GM23338 (cell line): Measurements from ENCODE around the gene GPR139. TPM values are rescaled to one million over a fixed set of nuclear protein-coding genes. Genes with fewer than 3 reads are reported as not detected.

Source experiments
- ATAC-seq: fragments of 200-7000 bp; cut with Tn5 transposase; 3 replicates; pipeline ENCODE4 v1.9.1; 2020
- DNase-seq: peaks from one replicate; pipeline ENCODE4 v3.0.0-alpha.2; 2015; ENCODE audit warnings: low spot score
- H2AFZ ChIP-seq: fragments of 200-600 bp; sonication (generic); 2 replicates; pipeline ENCODE4 v1.8.0; 2016; ENCODE audit warnings: antibody characterized with exemption, mild to moderate bottlenecking, moderate library complexity
- H3F3A ChIP-seq: fragments of 200-600 bp; sonication (generic); replicated peaks from 2 replicates; pipeline ENCODE4 v1.8.0; 2017; ENCODE audit warnings: antibody characterized with exemption, mixed run types, low read depth
- H3K27ac ChIP-seq: fragments of 200-600 bp; sonication (generic); 2 replicates; pipeline ENCODE4 v1.6.1; 2016; ENCODE audit warnings: low read depth
- H3K27me3 ChIP-seq: fragments of 200-600 bp; sonication (generic); 2 replicates; pipeline ENCODE4 v1.8.0; 2016; ENCODE audit warnings: mild to moderate bottlenecking, mixed run types, moderate library complexity; ENCODE audit not compliant: insufficient read depth
- H3K36me3 ChIP-seq: fragments of 200-600 bp; sonication (generic); 2 replicates; pipeline ENCODE4 v1.8.0; 2016; ENCODE audit warnings: mild to moderate bottlenecking; ENCODE audit not compliant: insufficient read depth
- H3K4me1 ChIP-seq: fragments of 200-600 bp; sonication (generic); 2 replicates; pipeline ENCODE4 v1.8.0; 2016; ENCODE audit warnings: mild to moderate bottlenecking, moderate library complexity; ENCODE audit not compliant: insufficient read depth
- H3K4me2 ChIP-seq: fragments of 200-600 bp; sonication (generic); 2 replicates; pipeline ENCODE4 v1.7.1; 2017; ENCODE audit warnings: mixed run types
- H3K4me3 ChIP-seq: fragments of 200-600 bp; sonication (generic); 2 replicates; pipeline ENCODE4 v1.6.1; 2016; ENCODE audit warnings: mixed run types
- H3K79me2 ChIP-seq: fragments of 200-600 bp; sonication (generic); replicated peaks from 2 replicates; pipeline ENCODE4 v1.8.0; 2017; ENCODE audit warnings: mild to moderate bottlenecking; ENCODE audit not compliant: insufficient read depth
- H3K9me2 ChIP-seq: fragments of 200-600 bp; sonication (generic); 2 replicates; pipeline ENCODE4 v1.8.0; 2017; ENCODE audit not compliant: insufficient read depth
- H4K20me1 ChIP-seq: fragments of 200-600 bp; sonication (generic); replicated peaks from 2 replicates; pipeline ENCODE4 v1.8.0; 2017; ENCODE audit warnings: mild to moderate bottlenecking; ENCODE audit not compliant: insufficient read depth
- H3K27ac Mint-ChIP-seq: 2 replicates; pipeline ENCODE4 v1.8.0; 2020; ENCODE audit warnings: inconsistent platforms, mild to moderate bottlenecking, moderate library complexity, mixed read lengths
- H3K27me3 Mint-ChIP-seq: 3 replicates; pipeline ENCODE4 v1.8.0; 2022; ENCODE audit warnings: low read depth, mild to moderate bottlenecking, moderate library complexity, mixed read lengths, inconsistent platforms; ENCODE audit not compliant: insufficient read depth, poor library complexity
- H3K36me3 Mint-ChIP-seq: 3 replicates; pipeline ENCODE4 v1.8.0; 2021; ENCODE audit warnings: low read depth, mild to moderate bottlenecking, inconsistent platforms, moderate library complexity, mixed read lengths
- H3K4me1 Mint-ChIP-seq: 3 replicates; pipeline ENCODE4 v1.8.0; 2020; ENCODE audit warnings: mild to moderate bottlenecking, inconsistent platforms, mixed read lengths
- H3K4me3 Mint-ChIP-seq: 3 replicates; pipeline ENCODE4 v1.8.0; 2021; ENCODE audit warnings: moderate library complexity, mild to moderate bottlenecking, inconsistent platforms, mixed read lengths
- H3K9me3 Mint-ChIP-seq: 3 replicates; pipeline ENCODE4 v1.8.0; 2020; ENCODE audit warnings: moderate library complexity, mild to moderate bottlenecking, inconsistent platforms, mixed read lengths
- CREB1 ChIP-seq: fragments of 250-450 bp; sonication (Bioruptor Pico); IDR thresholded peaks from 2 replicates; pipeline ENCODE4 v1.5.0; 2020; ENCODE audit warnings: low read depth, mild to moderate bottlenecking, moderate library complexity
- EZH2phosphoT487 ChIP-seq: fragments of 200-600 bp; sonication (generic); IDR thresholded peaks from one replicate; pipeline ENCODE4 v1.8.1; 2018; ENCODE audit warnings: antibody characterized with exemption; ENCODE audit not compliant: unreplicated experiment
- JUNB ChIP-seq: IDR thresholded peaks from one replicate; pipeline ENCODE4 v1.6.1; 2016; ENCODE audit warnings: antibody characterized with exemption; ENCODE audit not compliant: unreplicated experiment
- STAT1 ChIP-seq: IDR thresholded peaks from one replicate; pipeline ENCODE4 v1.6.1; 2016; ENCODE audit warnings: antibody characterized with exemption; ENCODE audit not compliant: unreplicated experiment
- ZNF114 ChIP-seq: fragments of 250-450 bp; sonication (Bioruptor Pico); IDR thresholded peaks from 2 replicates; pipeline ENCODE4 v1.5.0; 2020; ENCODE audit warnings: mild to moderate bottlenecking, moderate library complexity
- ZNF331 ChIP-seq: fragments of 250-450 bp; sonication (Bioruptor Pico); IDR thresholded peaks from 2 replicates; pipeline ENCODE4 v1.5.0; 2020; ENCODE audit warnings: low read depth, mild to moderate bottlenecking, moderate library complexity
- polyA plus RNA-seq: library from polyadenylated mRNA; unstranded; fragments of >200 nt; fragmentation: Nextera tagmentation; extraction: Ambion mirVana; gene quantifications from 2 replicates; pipeline ENCODE4 v1.2.1, GENCODE V29; 2016
- total RNA-seq: library from RNA; depleted of rRNA; stranded (reverse); fragments of >200 nt; shearing (Covaris generic); gene quantifications from 2 replicates; pipeline ENCODE4 v1.2.3, GENCODE V29; 2014
- TF ChIP-seq, protein P1 (sequence below): IDR thresholded peaks from one replicate; pipeline ENCODE4 v1.6.1; 2018; ENCODE audit warnings: antibody characterized with exemption; ENCODE audit not compliant: unreplicated experiment
- TF ChIP-seq, protein P2 (sequence below): fragments of 250-450 bp; sonication (Bioruptor Pico); IDR thresholded peaks from 2 replicates; pipeline ENCODE4 v1.5.0; 2020; ENCODE audit warnings: mild to moderate bottlenecking, moderate library complexity
- TF ChIP-seq, protein P3 (sequence below), 2 experiments: fragments of 200-600 bp in 1 of 2; sonication (generic) in 1 of 2; conservative IDR thresholded peaks; 2 replicates each; pipeline versions ENCODE4 v1.5.1 to v1.6.1; 2016 to 2017; ENCODE audit warnings: antibody characterized with exemption in 2 of 2, low read depth in 2 of 2, mild to moderate bottlenecking in 2 of 2, moderate library complexity in 1 of 2

The GPR139 gene
- total and polyA plus RNA-seq, 2 experiments from 2014 or later, result 0.66 to 2.3 TPM

DNA sequence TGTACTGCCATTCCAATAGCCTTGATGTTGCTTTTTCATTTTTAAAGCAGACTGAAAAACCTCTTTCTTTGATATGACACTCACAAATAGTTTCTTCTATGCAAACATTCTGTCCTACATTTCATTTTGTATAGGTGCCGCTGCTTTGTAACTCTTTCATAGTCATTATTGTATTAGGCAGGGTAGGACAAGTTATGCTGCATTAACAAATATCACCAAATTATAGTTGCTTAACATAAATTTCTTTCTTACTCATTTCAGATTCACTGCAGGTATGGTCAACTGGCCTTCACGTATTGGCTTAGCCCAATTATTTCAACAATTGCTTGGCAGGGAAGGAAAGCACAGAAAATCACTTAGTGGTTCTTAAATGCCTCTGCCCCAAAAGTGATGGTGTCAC is 70.8 kb downstream of the GPR139 start (continued):
- TF ChIP-seq, protein P1, sequence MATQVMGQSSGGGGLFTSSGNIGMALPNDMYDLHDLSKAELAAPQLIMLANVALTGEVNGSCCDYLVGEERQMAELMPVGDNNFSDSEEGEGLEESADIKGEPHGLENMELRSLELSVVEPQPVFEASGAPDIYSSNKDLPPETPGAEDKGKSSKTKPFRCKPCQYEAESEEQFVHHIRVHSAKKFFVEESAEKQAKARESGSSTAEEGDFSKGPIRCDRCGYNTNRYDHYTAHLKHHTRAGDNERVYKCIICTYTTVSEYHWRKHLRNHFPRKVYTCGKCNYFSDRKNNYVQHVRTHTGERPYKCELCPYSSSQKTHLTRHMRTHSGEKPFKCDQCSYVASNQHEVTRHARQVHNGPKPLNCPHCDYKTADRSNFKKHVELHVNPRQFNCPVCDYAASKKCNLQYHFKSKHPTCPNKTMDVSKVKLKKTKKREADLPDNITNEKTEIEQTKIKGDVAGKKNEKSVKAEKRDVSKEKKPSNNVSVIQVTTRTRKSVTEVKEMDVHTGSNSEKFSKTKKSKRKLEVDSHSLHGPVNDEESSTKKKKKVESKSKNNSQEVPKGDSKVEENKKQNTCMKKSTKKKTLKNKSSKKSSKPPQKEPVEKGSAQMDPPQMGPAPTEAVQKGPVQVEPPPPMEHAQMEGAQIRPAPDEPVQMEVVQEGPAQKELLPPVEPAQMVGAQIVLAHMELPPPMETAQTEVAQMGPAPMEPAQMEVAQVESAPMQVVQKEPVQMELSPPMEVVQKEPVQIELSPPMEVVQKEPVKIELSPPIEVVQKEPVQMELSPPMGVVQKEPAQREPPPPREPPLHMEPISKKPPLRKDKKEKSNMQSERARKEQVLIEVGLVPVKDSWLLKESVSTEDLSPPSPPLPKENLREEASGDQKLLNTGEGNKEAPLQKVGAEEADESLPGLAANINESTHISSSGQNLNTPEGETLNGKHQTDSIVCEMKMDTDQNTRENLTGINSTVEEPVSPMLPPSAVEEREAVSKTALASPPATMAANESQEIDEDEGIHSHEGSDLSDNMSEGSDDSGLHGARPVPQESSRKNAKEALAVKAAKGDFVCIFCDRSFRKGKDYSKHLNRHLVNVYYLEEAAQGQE, result no peak
- TF ChIP-seq JUNB (no peak), CREB1 (no peak), EZH2phosphoT487 (no peak), ZNF331 (no peak)

DNA sequence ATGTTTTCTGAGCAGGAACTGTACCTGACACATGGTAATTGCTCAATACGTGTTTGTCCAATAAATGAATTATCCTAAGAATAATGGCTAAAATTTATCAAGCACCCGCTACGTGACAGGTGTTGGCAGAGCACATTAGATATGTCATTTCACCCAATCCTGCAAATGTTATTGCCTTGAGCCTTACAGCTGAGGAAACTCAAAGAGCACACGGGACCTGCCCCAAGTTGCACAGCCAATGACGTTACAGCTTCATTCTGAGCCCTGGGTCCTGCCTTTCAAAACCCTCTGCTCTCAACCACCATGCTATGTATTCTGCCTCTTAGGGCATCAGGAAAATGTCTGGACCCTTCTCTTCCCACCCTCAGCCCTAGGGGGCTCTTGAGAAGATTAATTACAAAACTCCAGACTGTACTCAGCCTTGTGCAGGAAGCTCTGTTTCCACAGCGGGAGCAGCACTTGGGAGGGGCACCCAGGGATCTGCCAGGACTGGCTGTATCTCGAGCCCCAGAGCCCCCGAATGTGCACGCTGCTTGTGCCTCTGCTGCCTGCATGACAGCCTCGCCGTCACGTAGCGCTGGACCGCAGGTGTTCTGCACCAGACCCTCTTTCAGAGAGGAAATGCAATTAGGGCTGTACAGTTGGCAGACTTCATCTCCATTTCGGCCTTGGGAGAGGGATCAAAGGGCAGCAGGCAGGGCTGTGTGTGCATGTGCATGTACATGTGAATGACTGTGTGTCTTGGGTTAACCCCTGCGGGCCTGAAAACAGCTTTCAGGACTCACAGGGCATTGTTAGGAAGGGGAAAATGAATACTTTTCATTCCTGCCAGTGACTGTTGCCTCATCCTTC is 71.6 kb downstream of the GPR139 start:
- Histone ChIP-seq H3K27me3 (no peaks in the 10 kb centered on the region), H3K4me3 (no peak overlapping the region), H3K9me2 (no peaks in the 10 kb centered on the region), H3K79me2 (no peaks in the 10 kb centered on the region), H3K4me1 (no peaks in the 10 kb centered on the region), H3K4me2 (no peak overlapping the region), H4K20me1 (no peaks in the 10 kb centered on the region), H3K27ac (no peak overlapping the region), H3F3A (no peaks in the 10 kb centered on the region), H3K36me3 (no peaks in the 10 kb centered on the region), H2AFZ (peak overlapping the region; percentile 52; the same call in 1 of the 2 replicates)
- H3K27ac Mint-ChIP-seq, result no peak overlapping the region
- ATAC-seq, result no peak
- no peak overlapping the region for H3K4me3 Mint-ChIP-seq
- no peaks in the 10 kb centered on the region for H3K36me3 Mint-ChIP-seq
- H3K9me3 Mint-ChIP-seq, result no peaks in the 10 kb centered on the region
- H3K27me3 Mint-ChIP-seq, result no peaks in the 10 kb centered on the region
- no peak for DNase-seq
- H3K4me1 Mint-ChIP-seq, result no peaks in the 10 kb centered on the region; the same call in 1 of the 3 replicates
- TF ChIP-seq ZNF114 (CRISPR knock-in tag) (no peak), STAT1 (no peak), EZH2phosphoT487 (no peak), CREB1 (no peak)
- TF ChIP-seq, protein P2, sequence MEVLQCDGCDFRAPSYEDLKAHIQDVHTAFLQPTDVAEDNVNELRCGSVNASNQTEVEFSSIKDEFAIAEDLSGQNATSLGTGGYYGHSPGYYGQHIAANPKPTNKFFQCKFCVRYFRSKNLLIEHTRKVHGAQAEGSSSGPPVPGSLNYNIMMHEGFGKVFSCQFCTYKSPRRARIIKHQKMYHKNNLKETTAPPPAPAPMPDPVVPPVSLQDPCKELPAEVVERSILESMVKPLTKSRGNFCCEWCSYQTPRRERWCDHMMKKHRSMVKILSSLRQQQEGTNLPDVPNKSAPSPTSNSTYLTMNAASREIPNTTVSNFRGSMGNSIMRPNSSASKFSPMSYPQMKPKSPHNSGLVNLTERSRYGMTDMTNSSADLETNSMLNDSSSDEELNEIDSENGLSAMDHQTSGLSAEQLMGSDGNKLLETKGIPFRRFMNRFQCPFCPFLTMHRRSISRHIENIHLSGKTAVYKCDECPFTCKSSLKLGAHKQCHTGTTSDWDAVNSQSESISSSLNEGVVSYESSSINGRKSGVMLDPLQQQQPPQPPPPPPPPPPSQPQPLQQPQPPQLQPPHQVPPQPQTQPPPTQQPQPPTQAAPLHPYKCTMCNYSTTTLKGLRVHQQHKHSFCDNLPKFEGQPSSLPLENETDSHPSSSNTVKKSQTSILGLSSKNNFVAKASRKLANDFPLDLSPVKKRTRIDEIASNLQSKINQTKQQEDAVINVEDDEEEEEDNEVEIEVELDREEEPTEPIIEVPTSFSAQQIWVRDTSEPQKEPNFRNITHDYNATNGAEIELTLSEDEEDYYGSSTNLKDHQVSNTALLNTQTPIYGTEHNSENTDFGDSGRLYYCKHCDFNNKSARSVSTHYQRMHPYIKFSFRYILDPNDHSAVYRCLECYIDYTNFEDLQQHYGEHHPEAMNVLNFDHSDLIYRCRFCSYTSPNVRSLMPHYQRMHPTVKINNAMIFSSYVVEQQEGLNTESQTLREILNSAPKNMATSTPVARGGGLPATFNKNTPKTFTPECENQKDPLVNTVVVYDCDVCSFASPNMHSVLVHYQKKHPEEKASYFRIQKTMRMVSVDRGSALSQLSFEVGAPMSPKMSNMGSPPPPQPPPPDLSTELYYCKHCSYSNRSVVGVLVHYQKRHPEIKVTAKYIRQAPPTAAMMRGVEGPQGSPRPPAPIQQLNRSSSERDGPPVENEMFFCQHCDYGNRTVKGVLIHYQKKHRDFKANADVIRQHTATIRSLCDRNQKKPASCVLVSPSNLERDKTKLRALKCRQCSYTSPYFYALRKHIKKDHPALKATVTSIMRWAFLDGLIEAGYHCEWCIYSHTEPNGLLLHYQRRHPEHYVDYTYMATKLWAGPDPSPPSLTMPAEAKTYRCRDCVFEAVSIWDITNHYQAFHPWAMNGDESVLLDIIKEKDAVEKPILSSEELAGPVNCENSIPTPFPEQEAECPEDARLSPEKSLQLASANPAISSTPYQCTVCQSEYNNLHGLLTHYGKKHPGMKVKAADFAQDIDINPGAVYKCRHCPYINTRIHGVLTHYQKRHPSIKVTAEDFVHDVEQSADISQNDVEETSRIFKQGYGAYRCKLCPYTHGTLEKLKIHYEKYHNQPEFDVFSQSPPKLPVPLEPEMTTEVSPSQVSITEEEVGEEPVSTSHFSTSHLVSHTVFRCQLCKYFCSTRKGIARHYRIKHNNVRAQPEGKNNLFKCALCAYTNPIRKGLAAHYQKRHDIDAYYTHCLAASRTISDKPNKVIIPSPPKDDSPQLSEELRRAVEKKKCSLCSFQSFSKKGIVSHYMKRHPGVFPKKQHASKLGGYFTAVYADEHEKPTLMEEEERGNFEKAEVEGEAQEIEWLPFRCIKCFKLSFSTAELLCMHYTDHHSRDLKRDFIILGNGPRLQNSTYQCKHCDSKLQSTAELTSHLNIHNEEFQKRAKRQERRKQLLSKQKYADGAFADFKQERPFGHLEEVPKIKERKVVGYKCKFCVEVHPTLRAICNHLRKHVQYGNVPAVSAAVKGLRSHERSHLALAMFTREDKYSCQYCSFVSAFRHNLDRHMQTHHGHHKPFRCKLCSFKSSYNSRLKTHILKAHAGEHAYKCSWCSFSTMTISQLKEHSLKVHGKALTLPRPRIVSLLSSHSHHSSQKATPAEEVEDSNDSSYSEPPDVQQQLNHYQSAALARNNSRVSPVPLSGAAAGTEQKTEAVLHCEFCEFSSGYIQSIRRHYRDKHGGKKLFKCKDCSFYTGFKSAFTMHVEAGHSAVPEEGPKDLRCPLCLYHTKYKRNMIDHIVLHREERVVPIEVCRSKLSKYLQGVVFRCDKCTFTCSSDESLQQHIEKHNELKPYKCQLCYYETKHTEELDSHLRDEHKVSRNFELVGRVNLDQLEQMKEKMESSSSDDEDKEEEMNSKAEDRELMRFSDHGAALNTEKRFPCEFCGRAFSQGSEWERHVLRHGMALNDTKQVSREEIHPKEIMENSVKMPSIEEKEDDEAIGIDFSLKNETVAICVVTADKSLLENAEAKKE (CRISPR knock-in tag), result no peak
- TF ChIP-seq, protein P3, sequence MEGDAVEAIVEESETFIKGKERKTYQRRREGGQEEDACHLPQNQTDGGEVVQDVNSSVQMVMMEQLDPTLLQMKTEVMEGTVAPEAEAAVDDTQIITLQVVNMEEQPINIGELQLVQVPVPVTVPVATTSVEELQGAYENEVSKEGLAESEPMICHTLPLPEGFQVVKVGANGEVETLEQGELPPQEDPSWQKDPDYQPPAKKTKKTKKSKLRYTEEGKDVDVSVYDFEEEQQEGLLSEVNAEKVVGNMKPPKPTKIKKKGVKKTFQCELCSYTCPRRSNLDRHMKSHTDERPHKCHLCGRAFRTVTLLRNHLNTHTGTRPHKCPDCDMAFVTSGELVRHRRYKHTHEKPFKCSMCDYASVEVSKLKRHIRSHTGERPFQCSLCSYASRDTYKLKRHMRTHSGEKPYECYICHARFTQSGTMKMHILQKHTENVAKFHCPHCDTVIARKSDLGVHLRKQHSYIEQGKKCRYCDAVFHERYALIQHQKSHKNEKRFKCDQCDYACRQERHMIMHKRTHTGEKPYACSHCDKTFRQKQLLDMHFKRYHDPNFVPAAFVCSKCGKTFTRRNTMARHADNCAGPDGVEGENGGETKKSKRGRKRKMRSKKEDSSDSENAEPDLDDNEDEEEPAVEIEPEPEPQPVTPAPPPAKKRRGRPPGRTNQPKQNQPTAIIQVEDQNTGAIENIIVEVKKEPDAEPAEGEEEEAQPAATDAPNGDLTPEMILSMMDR (conservative IDR thresholded peaks at IDR 0.05; ENCODE audit: low read depth in 2 of 2), result no peak
